Neural progenitor cell (in vitro differentiated cells): ENCODE data around the gene APOB.

Experiments used
- EZH2 ChIP-seq: fragments of 200-600 bp; sonication (generic); IDR thresholded peaks from 2 replicates; pipeline ENCODE4 v1.6.1; 2017; ENCODE audit warnings: antibody characterized with exemption, mild to moderate bottlenecking, moderate library complexity
- EZH2phosphoT487 ChIP-seq: fragments of 200-600 bp; sonication (generic); IDR thresholded peaks from 2 replicates; pipeline ENCODE4 v1.6.1; 2017; ENCODE audit warnings: antibody characterized with exemption
- TF ChIP-seq, protein P1 (sequence below): fragments of 200-600 bp; sonication (generic); IDR thresholded peaks from 2 replicates; pipeline ENCODE4 v1.5.1; 2017; ENCODE audit warnings: antibody characterized with exemption, mild to moderate bottlenecking

DNA sequence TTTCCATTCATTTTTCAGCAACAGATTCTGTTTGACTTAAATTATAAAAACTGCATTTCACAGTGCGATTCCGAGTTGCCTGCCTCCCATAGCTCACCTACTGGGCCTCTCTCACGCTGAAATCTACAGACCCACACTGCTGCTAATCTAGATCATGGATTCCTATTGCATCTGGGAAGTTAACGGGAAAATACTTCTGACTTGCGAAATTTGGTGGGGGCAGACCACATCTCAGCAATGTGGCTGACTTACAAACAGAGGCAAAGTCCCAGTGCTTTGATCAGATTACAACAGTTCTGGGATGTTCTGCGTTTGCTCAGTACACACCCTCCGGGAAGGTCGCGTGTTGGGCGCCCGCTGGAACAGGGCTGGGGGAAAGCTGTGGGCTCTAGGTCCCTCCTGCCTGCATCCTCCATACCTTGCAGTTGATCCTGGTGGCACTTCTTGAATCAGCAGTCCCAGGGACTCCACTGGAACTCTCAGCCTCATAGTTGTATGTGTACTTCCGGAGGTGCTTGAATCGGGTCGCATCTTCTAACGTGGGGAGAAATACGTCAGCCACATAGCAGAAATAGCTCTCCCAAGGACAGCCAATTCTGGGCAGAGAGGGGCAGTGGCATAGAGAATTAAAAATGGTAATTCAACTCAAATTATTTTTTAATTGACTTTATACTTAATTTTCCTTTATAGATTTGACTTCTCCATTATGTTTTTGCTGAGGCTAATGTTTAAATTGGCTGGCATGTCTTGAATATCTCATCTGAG lies 1.7 kb downstream of the APOB start:
- no peak for TF ChIP-seq EZH2phosphoT487
- TF ChIP-seq, protein P1, sequence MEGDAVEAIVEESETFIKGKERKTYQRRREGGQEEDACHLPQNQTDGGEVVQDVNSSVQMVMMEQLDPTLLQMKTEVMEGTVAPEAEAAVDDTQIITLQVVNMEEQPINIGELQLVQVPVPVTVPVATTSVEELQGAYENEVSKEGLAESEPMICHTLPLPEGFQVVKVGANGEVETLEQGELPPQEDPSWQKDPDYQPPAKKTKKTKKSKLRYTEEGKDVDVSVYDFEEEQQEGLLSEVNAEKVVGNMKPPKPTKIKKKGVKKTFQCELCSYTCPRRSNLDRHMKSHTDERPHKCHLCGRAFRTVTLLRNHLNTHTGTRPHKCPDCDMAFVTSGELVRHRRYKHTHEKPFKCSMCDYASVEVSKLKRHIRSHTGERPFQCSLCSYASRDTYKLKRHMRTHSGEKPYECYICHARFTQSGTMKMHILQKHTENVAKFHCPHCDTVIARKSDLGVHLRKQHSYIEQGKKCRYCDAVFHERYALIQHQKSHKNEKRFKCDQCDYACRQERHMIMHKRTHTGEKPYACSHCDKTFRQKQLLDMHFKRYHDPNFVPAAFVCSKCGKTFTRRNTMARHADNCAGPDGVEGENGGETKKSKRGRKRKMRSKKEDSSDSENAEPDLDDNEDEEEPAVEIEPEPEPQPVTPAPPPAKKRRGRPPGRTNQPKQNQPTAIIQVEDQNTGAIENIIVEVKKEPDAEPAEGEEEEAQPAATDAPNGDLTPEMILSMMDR, result no peak
- no peak for TF ChIP-seq EZH2
